ENCODE results near the gene RRP12.
"Not testable (repeated sequence)": the region's sequence is repeated elsewhere in the genome, so short reads cannot be mapped to it uniquely, and the experiment has no call there.

Gene RRP12

GRCh38 chr10:97425964-97426775 is 25.0 kb upstream of the RRP12 start, which contains the start of gene PGAM1:
Gene PGAM1, plus strand, starts transcription at chr10:97426191. Its CDS starts 117 bp downstream, at chr10:97426308.
- in situ Hi-C loops (cut with MboI; ENCODE audit: low pct_unique_long_range_greater_than_20kb, low sequenced_read_pairs, unreplicated experiment), result no loop called here
- TF ChIP-seq, protein P1, sequence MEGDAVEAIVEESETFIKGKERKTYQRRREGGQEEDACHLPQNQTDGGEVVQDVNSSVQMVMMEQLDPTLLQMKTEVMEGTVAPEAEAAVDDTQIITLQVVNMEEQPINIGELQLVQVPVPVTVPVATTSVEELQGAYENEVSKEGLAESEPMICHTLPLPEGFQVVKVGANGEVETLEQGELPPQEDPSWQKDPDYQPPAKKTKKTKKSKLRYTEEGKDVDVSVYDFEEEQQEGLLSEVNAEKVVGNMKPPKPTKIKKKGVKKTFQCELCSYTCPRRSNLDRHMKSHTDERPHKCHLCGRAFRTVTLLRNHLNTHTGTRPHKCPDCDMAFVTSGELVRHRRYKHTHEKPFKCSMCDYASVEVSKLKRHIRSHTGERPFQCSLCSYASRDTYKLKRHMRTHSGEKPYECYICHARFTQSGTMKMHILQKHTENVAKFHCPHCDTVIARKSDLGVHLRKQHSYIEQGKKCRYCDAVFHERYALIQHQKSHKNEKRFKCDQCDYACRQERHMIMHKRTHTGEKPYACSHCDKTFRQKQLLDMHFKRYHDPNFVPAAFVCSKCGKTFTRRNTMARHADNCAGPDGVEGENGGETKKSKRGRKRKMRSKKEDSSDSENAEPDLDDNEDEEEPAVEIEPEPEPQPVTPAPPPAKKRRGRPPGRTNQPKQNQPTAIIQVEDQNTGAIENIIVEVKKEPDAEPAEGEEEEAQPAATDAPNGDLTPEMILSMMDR (IDR thresholded peaks at IDR 0.05; ENCODE audit: extremely low read depth, insufficient read depth, missing control alignments), result peak; percentile 95
- peak; percentile 100 for DNase-seq (ENCODE audit: low spot score)

- DNase-seq (ENCODE audit: low spot score); in situ Hi-C loops (cut with MboI; ENCODE audit: low pct_unique_long_range_greater_than_20kb, low sequenced_read_pairs, unreplicated experiment): not testable (repeated sequence)
Observed at GRCh38 chr10:97423757-97424098, 22.6 kb upstream of the RRP12 start.

DNA sequence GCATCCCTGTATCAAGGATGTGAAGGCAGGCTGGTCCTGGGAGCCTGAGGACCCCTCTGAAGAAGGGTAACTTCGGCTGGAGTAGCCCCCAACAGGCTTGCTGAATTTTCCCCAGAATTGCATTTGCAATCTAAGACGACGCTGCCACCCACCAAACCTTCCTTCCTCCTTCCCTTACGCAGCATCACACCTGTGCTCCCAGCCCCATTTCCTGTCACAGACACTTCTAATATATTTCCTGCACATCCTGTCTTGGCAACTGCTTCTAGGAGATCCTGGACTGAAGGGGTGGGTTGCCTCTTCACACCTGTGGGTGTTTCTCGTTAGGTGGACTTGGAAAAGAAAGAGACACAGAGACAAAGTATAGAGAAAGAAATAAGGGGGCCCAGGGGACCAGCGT is 15.4 kb upstream of the RRP12 start:
- DNase-seq (ENCODE audit: low spot score), result no peak
- in situ Hi-C loops (cut with MboI; ENCODE audit: low pct_unique_long_range_greater_than_20kb, low sequenced_read_pairs, unreplicated experiment), result no loop called here
- TF ChIP-seq, protein P1 (IDR thresholded peaks at IDR 0.05; ENCODE audit: extremely low read depth, insufficient read depth, missing control alignments), result no peak

- TF ChIP-seq, protein P1 (IDR thresholded peaks at IDR 0.05; ENCODE audit: extremely low read depth, insufficient read depth, missing control alignments), result no peak
- DNase-seq (ENCODE audit: low spot score), result no peak
- in situ Hi-C loops (cut with MboI; ENCODE audit: low pct_unique_long_range_greater_than_20kb, low sequenced_read_pairs, unreplicated experiment), result no loop called here
Observed at GRCh38 chr10:97412891-97413304, 11.8 kb upstream of the RRP12 start.

GRCh38 chr10:97411406-97411805 is 10.3 kb upstream of the RRP12 start:
- TF ChIP-seq, protein P1 (IDR thresholded peaks at IDR 0.05; ENCODE audit: extremely low read depth, insufficient read depth, missing control alignments), result no peak
- in situ Hi-C loops (cut with MboI; ENCODE audit: low pct_unique_long_range_greater_than_20kb, low sequenced_read_pairs, unreplicated experiment), result no loop called here
- DNase-seq (ENCODE audit: low spot score), result no peak

DNA sequence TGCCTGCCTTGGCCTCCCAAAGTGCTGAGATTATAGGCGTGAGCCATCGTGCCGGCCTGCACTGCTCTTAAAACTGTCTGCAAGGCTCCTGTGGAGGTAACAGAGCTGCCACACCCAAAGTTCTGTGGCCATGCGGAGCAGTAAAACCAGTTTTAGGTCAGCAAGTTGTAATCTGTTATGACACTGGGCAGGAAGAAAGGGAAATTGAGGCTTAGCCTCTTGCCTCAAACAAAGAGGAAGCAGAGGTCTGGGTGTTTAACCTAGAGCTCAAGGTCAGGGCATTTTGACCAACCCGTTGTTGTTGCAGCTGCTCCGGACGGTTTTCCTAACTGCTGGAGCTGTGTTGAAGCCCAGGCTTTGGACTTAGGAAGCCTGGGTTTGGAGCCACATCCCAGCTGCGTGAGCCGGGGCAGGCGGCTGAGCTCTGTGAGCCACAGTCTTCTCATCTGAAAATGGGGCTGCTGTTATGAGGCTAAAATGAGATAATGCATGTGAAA is 7.4 kb upstream of the RRP12 start:
- no peak for DNase-seq (ENCODE audit: low spot score)
- TF ChIP-seq, protein P1 (IDR thresholded peaks at IDR 0.05; ENCODE audit: extremely low read depth, insufficient read depth, missing control alignments), result no peak
- in situ Hi-C loops (cut with MboI; ENCODE audit: low pct_unique_long_range_greater_than_20kb, low sequenced_read_pairs, unreplicated experiment), result no loop called here

DNA sequence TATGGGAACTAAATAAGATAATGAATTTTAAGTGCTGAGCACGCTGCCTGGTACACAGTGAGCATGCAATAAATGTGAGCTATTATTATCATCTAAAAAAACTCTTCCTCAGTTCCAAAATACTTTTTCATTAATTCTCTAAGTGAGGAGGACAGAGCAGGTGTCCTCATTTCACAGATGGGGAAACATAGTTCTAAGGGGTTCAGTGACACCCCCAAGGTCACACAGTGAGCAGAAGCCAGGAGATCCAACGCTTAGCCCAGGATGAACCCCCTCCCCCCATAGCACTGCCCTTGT is 6.8 kb upstream of the RRP12 start:
- in situ Hi-C loops (cut with MboI; ENCODE audit: low pct_unique_long_range_greater_than_20kb, low sequenced_read_pairs, unreplicated experiment), result no loop called here
- no peak for DNase-seq (ENCODE audit: low spot score)
- TF ChIP-seq, protein P1 (IDR thresholded peaks at IDR 0.05; ENCODE audit: extremely low read depth, insufficient read depth, missing control alignments), result no peak
